ENCODE results near the gene RBMS2.

The RBMS2 gene

DNA sequence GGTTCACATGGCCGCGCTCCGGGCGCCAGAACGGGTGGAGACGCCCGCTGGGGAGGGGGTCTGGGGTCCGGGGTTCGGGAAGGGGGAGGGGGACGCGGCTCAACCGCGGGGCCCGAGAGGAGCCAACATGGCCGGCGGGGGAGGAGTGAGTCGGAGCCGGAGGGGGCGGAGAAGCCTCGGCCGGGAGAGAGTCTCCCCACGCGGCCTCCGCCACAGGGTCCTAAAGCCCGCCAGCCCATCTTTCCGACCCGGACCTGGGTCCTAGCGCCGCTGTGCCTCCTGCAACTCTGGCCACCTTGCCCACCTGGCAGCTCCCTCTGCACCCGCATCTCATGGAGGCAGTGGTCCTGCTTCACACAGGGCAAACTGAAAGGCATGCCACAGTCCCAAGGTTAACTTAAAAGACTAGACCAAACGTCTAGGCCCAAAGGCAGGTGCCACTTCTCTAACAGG, 108.6 kb downstream of the RBMS2 start, which contains the start of gene BAZ2A (continued):
- TF ChIP-seq ZNF433 (tag by site-specific recombination; IDR thresholded peaks at IDR 0.05; ENCODE audit: low read depth) (no peak), ZNF302 (tag by site-specific recombination; IDR thresholded peaks at IDR 0.05; ENCODE audit: low read depth) (no peak), GLI4 (tag by site-specific recombination; IDR thresholded peaks at IDR 0.05) (no peak), GFI1B (tag by site-specific recombination; IDR thresholded peaks at IDR 0.05) (no peak), ZNF555 (tag by site-specific recombination; conservative IDR thresholded peaks at IDR 0.05) (no peak), ZNF677 (tag by site-specific recombination; IDR thresholded peaks at IDR 0.05) (peak; percentile 79), ZNF747 (tag by site-specific recombination; IDR thresholded peaks at IDR 0.05) (no peak), ZNF19 (tag by site-specific recombination; IDR thresholded peaks at IDR 0.05; ENCODE audit: low read depth) (no peak), ZNF341 (tag by site-specific recombination; IDR thresholded peaks at IDR 0.05; ENCODE audit: low read depth) (peak; percentile 61), ZFHX2 (tag by site-specific recombination; conservative IDR thresholded peaks at IDR 0.05) (peak; percentile 83), MYNN (tag by site-specific recombination; IDR thresholded peaks at IDR 0.05; ENCODE audit: borderline replicate concordance) (no peak; the same call in 1 of the 2 replicates), OSR2 (tag by site-specific recombination; IDR thresholded peaks at IDR 0.05) (no peak), SCRT1 (tag by site-specific recombination; IDR thresholded peaks at IDR 0.05; ENCODE audit: borderline replicate concordance) (no peak), ZNF548 (tag by site-specific recombination; IDR thresholded peaks at IDR 0.05) (no peak)
- TF ChIP-seq, protein P1, sequence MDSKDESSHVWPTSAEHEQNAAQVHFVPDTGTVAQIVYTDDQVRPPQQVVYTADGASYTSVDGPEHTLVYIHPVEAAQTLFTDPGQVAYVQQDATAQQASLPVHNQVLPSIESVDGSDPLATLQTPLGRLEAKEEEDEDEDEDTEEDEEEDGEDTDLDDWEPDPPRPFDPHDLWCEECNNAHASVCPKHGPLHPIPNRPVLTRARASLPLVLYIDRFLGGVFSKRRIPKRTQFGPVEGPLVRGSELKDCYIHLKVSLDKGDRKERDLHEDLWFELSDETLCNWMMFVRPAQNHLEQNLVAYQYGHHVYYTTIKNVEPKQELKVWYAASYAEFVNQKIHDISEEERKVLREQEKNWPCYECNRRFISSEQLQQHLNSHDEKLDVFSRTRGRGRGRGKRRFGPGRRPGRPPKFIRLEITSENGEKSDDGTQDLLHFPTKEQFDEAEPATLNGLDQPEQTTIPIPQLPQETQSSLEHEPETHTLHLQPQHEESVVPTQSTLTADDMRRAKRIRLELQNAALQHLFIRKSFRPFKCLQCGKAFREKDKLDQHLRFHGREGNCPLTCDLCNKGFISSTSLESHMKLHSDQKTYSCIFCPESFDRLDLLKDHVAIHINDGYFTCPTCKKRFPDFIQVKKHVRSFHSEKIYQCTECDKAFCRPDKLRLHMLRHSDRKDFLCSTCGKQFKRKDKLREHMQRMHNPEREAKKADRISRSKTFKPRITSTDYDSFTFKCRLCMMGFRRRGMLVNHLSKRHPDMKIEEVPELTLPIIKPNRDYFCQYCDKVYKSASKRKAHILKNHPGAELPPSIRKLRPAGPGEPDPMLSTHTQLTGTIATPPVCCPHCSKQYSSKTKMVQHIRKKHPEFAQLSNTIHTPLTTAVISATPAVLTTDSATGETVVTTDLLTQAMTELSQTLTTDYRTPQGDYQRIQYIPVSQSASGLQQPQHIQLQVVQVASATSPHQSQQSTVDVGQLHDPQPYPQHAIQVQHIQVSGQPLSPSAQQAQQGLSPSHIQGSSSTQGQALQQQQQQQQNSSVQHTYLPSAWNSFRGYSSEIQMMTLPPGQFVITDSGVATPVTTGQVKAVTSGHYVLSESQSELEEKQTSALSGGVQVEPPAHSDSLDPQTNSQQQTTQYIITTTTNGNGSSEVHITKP (tag by site-specific recombination; IDR thresholded peaks at IDR 0.05), result peak; percentile 95
- TF ChIP-seq, protein P2, sequence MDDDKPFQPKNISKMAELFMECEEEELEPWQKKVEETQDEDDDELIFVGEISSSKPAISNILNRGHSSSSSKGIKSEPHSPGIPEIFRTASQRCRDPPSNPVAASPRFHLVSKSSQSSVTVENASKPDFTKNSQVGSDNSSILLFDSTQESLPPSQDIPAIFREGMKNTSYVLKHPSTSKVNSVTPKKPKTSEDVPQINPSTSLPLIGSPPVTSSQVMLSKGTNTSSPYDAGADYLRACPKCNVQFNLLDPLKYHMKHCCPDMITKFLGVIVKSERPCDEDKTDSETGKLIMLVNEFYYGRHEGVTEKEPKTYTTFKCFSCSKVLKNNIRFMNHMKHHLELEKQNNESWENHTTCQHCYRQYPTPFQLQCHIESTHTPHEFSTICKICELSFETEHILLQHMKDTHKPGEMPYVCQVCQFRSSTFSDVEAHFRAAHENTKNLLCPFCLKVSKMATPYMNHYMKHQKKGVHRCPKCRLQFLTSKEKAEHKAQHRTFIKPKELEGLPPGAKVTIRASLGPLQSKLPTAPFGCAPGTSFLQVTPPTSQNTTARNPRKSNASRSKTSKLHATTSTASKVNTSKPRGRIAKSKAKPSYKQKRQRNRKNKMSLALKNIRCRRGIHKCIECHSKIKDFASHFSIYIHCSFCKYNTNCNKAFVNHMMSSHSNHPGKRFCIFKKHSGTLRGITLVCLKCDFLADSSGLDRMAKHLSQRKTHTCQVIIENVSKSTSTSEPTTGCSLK (tag by site-specific recombination; IDR thresholded peaks at IDR 0.05), result no peak
- TF ChIP-seq, protein P3, sequence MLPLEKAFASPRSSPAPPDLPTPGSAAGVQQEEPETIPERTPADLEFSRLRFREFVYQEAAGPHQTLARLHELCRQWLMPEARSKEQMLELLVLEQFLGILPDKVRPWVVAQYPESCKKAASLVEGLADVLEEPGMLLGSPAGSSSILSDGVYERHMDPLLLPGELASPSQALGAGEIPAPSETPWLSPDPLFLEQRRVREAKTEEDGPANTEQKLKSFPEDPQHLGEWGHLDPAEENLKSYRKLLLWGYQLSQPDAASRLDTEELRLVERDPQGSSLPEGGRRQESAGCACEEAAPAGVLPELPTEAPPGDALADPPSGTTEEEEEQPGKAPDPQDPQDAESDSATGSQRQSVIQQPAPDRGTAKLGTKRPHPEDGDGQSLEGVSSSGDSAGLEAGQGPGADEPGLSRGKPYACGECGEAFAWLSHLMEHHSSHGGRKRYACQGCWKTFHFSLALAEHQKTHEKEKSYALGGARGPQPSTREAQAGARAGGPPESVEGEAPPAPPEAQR (tag by site-specific recombination; IDR thresholded peaks at IDR 0.05), result no peak
- TF ChIP-seq, protein P4, sequence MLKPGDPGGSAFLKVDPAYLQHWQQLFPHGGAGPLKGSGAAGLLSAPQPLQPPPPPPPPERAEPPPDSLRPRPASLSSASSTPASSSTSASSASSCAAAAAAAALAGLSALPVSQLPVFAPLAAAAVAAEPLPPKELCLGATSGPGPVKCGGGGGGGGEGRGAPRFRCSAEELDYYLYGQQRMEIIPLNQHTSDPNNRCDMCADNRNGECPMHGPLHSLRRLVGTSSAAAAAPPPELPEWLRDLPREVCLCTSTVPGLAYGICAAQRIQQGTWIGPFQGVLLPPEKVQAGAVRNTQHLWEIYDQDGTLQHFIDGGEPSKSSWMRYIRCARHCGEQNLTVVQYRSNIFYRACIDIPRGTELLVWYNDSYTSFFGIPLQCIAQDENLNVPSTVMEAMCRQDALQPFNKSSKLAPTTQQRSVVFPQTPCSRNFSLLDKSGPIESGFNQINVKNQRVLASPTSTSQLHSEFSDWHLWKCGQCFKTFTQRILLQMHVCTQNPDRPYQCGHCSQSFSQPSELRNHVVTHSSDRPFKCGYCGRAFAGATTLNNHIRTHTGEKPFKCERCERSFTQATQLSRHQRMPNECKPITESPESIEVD (tag by site-specific recombination; IDR thresholded peaks at IDR 0.05), result peak; percentile 16; the same call in 1 of the 2 replicates
- TF ChIP-seq, protein P5, sequence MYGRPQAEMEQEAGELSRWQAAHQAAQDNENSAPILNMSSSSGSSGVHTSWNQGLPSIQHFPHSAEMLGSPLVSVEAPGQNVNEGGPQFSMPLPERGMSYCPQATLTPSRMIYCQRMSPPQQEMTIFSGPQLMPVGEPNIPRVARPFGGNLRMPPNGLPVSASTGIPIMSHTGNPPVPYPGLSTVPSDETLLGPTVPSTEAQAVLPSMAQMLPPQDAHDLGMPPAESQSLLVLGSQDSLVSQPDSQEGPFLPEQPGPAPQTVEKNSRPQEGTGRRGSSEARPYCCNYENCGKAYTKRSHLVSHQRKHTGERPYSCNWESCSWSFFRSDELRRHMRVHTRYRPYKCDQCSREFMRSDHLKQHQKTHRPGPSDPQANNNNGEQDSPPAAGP (tag by site-specific recombination; IDR thresholded peaks at IDR 0.05), result peak; percentile 95
- TF ChIP-seq, protein P6, sequence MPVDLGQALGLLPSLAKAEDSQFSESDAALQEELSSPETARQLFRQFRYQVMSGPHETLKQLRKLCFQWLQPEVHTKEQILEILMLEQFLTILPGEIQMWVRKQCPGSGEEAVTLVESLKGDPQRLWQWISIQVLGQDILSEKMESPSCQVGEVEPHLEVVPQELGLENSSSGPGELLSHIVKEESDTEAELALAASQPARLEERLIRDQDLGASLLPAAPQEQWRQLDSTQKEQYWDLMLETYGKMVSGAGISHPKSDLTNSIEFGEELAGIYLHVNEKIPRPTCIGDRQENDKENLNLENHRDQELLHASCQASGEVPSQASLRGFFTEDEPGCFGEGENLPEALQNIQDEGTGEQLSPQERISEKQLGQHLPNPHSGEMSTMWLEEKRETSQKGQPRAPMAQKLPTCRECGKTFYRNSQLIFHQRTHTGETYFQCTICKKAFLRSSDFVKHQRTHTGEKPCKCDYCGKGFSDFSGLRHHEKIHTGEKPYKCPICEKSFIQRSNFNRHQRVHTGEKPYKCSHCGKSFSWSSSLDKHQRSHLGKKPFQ (tag by site-specific recombination; IDR thresholded peaks at IDR 0.05), result no peak
- TF ChIP-seq, protein P7, sequence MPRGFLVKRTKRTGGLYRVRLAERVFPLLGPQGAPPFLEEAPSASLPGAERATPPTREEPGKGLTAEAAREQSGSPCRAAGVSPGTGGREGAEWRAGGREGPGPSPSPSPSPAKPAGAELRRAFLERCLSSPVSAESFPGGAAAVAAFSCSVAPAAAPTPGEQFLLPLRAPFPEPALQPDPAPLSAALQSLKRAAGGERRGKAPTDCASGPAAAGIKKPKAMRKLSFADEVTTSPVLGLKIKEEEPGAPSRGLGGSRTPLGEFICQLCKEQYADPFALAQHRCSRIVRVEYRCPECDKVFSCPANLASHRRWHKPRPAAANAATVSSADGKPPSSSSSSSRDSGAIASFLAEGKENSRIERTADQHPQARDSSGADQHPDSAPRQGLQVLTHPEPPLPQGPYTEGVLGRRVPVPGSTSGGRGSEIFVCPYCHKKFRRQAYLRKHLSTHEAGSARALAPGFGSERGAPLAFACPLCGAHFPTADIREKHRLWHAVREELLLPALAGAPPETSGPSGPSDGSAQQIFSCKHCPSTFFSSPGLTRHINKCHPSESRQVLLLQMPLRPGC (tag by site-specific recombination; IDR thresholded peaks at IDR 0.05), result peak; percentile 69
- TF ChIP-seq, protein P8, sequence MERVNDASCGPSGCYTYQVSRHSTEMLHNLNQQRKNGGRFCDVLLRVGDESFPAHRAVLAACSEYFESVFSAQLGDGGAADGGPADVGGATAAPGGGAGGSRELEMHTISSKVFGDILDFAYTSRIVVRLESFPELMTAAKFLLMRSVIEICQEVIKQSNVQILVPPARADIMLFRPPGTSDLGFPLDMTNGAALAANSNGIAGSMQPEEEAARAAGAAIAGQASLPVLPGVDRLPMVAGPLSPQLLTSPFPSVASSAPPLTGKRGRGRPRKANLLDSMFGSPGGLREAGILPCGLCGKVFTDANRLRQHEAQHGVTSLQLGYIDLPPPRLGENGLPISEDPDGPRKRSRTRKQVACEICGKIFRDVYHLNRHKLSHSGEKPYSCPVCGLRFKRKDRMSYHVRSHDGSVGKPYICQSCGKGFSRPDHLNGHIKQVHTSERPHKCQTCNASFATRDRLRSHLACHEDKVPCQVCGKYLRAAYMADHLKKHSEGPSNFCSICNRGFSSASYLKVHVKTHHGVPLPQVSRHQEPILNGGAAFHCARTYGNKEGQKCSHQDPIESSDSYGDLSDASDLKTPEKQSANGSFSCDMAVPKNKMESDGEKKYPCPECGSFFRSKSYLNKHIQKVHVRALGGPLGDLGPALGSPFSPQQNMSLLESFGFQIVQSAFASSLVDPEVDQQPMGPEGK (tag by site-specific recombination; IDR thresholded peaks at IDR 0.05), result peak; percentile 91

All from HEK293 (cell line).